Coronary artery (tissue), 2 donors: ENCODE measurements around the gene SNRNP200.

Experiments
- DNase-seq: peaks from one replicate; pipeline ENCODE4 v3.0.0-alpha.2; 2017; ENCODE audit warnings: low spot score
- H3K27ac ChIP-seq, 2 donors: fragments of 200-600 bp; sonication (generic); one replicate each; pipeline ENCODE4 v1.5.1; 2016 to 2019
- H3K4me3 ChIP-seq: fragments of 200-600 bp; sonication (generic); 2 replicates; pipeline ENCODE4 v1.5.1; 2016; ENCODE audit warnings: mild to moderate bottlenecking, moderate library complexity
- TF ChIP-seq, protein P1 (sequence below): fragments of 200-600 bp; sonication (generic); IDR thresholded peaks from one replicate; pipeline ENCODE4 v1.5.1; 2019; ENCODE audit warnings: antibody characterized with exemption

The SNRNP200 gene

DNA sequence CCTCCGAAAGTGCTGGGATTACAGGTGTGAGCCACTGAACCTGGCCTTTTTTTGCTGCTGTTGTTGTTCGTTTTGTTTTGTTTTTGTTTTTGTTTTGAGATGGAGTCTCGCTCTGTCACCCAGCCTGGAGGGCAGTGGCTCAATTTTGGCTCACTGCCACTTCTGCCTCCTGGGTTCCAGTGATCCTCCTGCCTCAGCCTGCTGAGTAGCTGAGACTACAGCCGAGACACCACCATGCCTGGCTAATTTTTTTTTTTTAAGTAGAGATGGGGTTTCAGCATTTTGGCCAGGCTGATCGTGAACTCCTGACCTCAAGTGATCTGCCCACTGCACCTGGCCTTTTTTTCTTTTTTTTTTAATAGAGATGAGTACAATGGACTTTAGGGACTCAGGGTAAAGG lies 61.5 kb downstream of the SNRNP200 start:
- H3K4me3 ChIP-seq: no peak overlapping the region
- H3K27ac ChIP-seq: no peak overlapping the region
- TF ChIP-seq, protein P1, sequence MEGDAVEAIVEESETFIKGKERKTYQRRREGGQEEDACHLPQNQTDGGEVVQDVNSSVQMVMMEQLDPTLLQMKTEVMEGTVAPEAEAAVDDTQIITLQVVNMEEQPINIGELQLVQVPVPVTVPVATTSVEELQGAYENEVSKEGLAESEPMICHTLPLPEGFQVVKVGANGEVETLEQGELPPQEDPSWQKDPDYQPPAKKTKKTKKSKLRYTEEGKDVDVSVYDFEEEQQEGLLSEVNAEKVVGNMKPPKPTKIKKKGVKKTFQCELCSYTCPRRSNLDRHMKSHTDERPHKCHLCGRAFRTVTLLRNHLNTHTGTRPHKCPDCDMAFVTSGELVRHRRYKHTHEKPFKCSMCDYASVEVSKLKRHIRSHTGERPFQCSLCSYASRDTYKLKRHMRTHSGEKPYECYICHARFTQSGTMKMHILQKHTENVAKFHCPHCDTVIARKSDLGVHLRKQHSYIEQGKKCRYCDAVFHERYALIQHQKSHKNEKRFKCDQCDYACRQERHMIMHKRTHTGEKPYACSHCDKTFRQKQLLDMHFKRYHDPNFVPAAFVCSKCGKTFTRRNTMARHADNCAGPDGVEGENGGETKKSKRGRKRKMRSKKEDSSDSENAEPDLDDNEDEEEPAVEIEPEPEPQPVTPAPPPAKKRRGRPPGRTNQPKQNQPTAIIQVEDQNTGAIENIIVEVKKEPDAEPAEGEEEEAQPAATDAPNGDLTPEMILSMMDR: no peak
- DNase-seq: no peak

DNA sequence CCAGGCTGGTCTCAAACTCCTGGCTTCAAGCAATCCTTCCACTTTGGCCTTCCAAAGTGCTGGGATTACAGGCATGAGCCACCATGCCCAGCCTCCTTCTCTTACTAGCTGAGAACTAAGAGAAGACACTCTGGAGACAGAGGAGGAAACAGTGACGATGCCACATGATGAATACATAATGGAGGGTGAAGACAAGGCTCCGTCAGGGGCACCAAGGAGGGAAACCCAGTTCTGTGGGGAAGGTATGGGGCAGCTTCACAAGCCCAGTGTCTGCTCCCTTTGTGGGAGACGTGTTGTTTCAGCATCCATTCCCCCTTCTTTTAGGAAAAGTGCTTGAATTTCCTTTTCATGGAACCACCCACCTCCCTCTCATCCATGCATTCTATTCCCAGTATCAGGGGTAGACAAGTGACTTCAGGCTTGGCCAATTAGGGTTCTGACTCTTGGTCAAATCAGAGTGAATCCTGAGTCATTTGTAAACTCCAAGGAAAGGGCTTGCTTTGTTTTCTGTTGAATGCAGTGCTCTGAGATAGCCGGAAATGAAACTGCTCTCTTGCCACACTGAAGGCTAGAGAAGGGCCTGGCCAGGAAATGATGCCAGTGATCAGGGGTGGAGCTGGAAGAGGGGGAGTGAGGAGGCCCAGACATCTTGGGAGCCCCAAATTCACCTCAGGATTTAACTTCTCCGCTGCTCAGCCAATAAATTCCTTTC lies 63.3 kb downstream of the SNRNP200 start:
- TF ChIP-seq, protein P1: no peak

DNA sequence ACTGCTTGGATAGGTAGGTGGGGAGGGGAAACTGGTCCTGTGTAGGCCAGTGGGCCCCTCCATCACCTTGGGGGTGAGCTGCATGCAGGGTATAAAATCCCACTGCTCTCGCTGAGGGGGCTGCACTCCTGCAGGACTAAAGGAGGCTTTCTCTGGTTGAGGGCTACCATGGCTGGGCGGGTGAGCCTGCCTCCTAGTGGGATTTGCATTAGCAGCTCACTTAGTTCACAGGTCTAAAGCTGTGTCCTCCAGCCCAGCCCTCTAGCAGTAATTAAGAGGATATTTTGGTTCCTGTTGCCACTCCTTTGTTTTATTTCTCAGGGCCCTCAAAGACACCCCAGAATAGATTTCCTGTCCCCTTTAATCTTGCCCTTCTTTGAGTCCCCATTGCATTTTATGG lies 64.1 kb downstream of the SNRNP200 start:
- no peak overlapping the region for H3K4me3 ChIP-seq
- TF ChIP-seq, protein P1: no peak
- no peak for DNase-seq
- H3K27ac ChIP-seq: peak overlapping the region in 1 of 2 donors; percentile 40

More for the DNA sequence above, 63.3 kb downstream of the SNRNP200 start:
- Histone ChIP-seq H3K27ac (peak overlapping the region in 1 of 2 donors; percentile 86), H3K4me3 (peak overlapping the region; percentile 33)
- DNase-seq: no peak

- peak overlapping the region in 1 of 2 donors; percentile 40 for H3K27ac ChIP-seq
- H3K4me3 ChIP-seq: no peak overlapping the region
- DNase-seq: no peak
- TF ChIP-seq, protein P1: no peak
Observed at GRCh38 chr2:96240341-96241038, 64.9 kb downstream of the SNRNP200 start.

DNA sequence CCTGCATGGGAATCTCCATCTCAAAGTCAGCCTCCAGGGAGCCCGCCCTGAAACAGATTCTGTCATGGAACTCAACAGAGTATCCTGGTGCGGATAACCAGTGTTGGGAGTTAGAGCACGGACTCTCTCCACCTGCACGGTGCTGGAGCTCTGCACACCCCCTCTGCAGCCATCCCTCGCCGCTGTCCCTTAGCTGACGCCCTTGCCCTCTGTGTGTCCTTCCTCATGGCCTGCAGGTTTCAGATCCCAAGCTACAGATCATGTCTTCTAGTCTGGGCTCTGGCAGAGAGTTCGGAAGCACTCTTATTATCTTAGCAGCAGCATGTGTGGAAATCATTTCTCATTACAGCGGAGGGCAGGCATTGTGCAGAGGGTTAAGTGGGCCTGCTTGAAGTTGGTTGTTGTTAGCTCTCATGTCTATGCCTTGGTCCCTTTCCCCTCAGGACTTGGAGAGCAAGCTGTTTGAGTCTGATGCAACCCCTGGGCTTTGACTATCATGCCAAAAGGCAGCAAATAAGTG lies 65.5 kb downstream of the SNRNP200 start:
- TF ChIP-seq, protein P1: no peak
- DNase-seq: no peak
- H3K27ac ChIP-seq: no peak overlapping the region
- no peak overlapping the region for H3K4me3 ChIP-seq

DNA sequence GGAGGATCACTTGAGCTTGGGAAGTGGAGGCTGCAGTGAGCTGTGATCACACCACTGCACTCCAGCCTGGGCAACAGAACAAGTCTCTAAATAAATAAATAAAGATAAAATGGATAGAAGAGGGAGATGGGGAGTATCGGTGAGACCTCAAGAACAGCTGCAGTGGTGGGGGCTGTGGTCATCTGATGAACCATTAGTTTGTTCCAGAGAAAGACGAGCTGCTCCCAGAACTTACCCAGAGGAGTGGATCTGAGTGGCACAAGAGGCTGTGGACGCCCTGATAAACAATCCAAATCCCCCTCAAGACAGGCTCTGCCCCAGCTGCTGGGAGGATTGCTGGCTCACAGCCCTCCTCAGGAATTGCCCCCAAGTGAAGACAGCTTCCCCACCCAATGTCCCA lies 66.3 kb downstream of the SNRNP200 start:
- no peak overlapping the region for H3K4me3 ChIP-seq
- DNase-seq: no peak
- no peak overlapping the region for H3K27ac ChIP-seq
- TF ChIP-seq, protein P1: no peak

DNA sequence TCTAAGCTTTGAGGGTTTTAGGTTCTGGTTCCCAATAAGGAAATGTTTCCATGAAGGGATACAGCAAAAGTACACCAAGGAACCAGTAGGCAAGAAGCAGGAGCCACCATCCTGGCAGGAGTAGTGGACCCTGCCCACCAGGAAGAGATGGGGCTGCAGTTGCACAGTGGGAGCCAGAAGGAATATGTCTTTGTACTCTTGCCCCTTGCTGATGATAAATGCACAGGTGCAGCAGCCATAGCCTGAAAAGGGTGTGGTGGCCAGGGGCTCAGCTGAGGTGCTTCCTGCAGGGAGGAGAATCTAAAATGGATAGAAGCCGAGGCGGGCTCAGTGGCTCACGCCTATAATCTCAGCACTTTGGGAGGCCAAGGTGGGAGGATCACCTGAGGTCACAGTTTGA lies 67.1 kb downstream of the SNRNP200 start:
- no peak overlapping the region for H3K27ac ChIP-seq
- TF ChIP-seq, protein P1: no peak
- DNase-seq: no peak
- H3K4me3 ChIP-seq: no peak overlapping the region
